Measurements from ENCODE around the gene CYP26B1. TPM values are rescaled to one million over a fixed set of nuclear protein-coding genes. Genes with fewer than 3 reads are reported as not detected.

Gene CYP26B1
- total RNA-seq, 4 donors from 2014 or later = 1.5 to 5.2 (median 2.4) TPM; not detected in 1

- intact Hi-C loops (cut with DNase I; ENCODE audit: low total_unique reads) = no loop called here
- no peak for DNase-seq
- Histone ChIP-seq H3K36me3 (no peaks in the 10 kb centered on the region), H3K4me1 (no peaks in the 10 kb centered on the region), H3K27me3 (no peaks in the 10 kb centered on the region), H3K9me3 (no peaks in the 10 kb centered on the region), H3K4me3 (no peak overlapping the region), H3K27ac (no peak overlapping the region)
- no peak for TF ChIP-seq EP300 (IDR thresholded peaks at IDR 0.05; ENCODE audit: low read depth)
- TF ChIP-seq POLR2AphosphoS5 (IDR thresholded peaks at IDR 0.05) = no peak
- TF ChIP-seq POLR2A (IDR thresholded peaks at IDR 0.05) = no peak
- TF ChIP-seq CTCF (IDR thresholded peaks at IDR 0.05) = no peak
- in situ Hi-C loops (cut with MboI; ENCODE audit: low pct_ligation_motif_present in 1 of 4, low pct_unique_long_range_greater_than_20kb in 1 of 4, low sequenced_read_pairs in 3 of 4) = no loop called here
- 70% methylated on average over 2 of the region's 2 CpGs; no CpG with 5 or more reads in 1 of the 2 donors for WGBS, 2 donors (ENCODE audit: low coverage in 1 of 2)
Measured at GRCh38 chr2:72085513-72085912, 62.1 kb downstream of the CYP26B1 start.

GRCh38 chr2:72085036-72085435 lies 62.6 kb downstream of the CYP26B1 start:
- no peak for DNase-seq
- Histone ChIP-seq H3K27ac (no peak overlapping the region), H3K27me3 (no peaks in the 10 kb centered on the region), H3K4me3 (no peak overlapping the region), H3K9me3 (no peaks in the 10 kb centered on the region), H3K4me1 (no peaks in the 10 kb centered on the region), H3K36me3 (no peaks in the 10 kb centered on the region)
- intact Hi-C loops (cut with DNase I; ENCODE audit: low total_unique reads) = no loop called here
- no peak for TF ChIP-seq EP300 (IDR thresholded peaks at IDR 0.05; ENCODE audit: low read depth)
- no peak for TF ChIP-seq POLR2A (IDR thresholded peaks at IDR 0.05)
- no peak for TF ChIP-seq CTCF (IDR thresholded peaks at IDR 0.05)
- no peak for TF ChIP-seq POLR2AphosphoS5 (IDR thresholded peaks at IDR 0.05)
- 89% methylated on average over 10 of the region's 10 CpGs; no CpG with 5 or more reads in 1 of the 2 donors for WGBS, 2 donors (ENCODE audit: low coverage in 1 of 2)
- in situ Hi-C loops (cut with MboI; ENCODE audit: low pct_ligation_motif_present in 1 of 4, low pct_unique_long_range_greater_than_20kb in 1 of 4, low sequenced_read_pairs in 3 of 4) = no loop called here

- intact Hi-C loops (cut with DNase I; ENCODE audit: low total_unique reads) = no loop called here
- Histone ChIP-seq H3K9me3 (no peaks in the 10 kb centered on the region), H3K36me3 (no peaks in the 10 kb centered on the region), H3K27me3 (no peaks in the 10 kb centered on the region), H3K4me3 (no peak overlapping the region), H3K27ac (no peak overlapping the region), H3K4me1 (no peaks in the 10 kb centered on the region)
- 40 to 79% methylated on average over 1 to 6 of the region's 6 CpGs for WGBS, 2 donors (ENCODE audit: low coverage in 1 of 2)
- TF ChIP-seq EP300 (IDR thresholded peaks at IDR 0.05; ENCODE audit: low read depth) = no peak
- no peak for TF ChIP-seq POLR2A (IDR thresholded peaks at IDR 0.05)
- no peak for TF ChIP-seq POLR2AphosphoS5 (IDR thresholded peaks at IDR 0.05)
- no peak for TF ChIP-seq CTCF (IDR thresholded peaks at IDR 0.05)
- in situ Hi-C loops (cut with MboI; ENCODE audit: low pct_ligation_motif_present in 1 of 4, low pct_unique_long_range_greater_than_20kb in 1 of 4, low sequenced_read_pairs in 3 of 4) = no loop called here
- no peak for DNase-seq
Measured at GRCh38 chr2:72084584-72084976, 63.1 kb downstream of the CYP26B1 start.

GRCh38 chr2:72083751-72084583 lies 63.7 kb downstream of the CYP26B1 start:
- Histone ChIP-seq H3K9me3 (no peaks in the 10 kb centered on the region), H3K4me1 (no peaks in the 10 kb centered on the region), H3K36me3 (no peaks in the 10 kb centered on the region), H3K27ac (no peak overlapping the region), H3K4me3 (no peak overlapping the region), H3K27me3 (no peaks in the 10 kb centered on the region)
- in situ Hi-C loops (cut with MboI; ENCODE audit: low pct_ligation_motif_present in 1 of 4, low pct_unique_long_range_greater_than_20kb in 1 of 4, low sequenced_read_pairs in 3 of 4) (no loop called here), intact Hi-C loops (cut with DNase I; ENCODE audit: low total_unique reads) (no loop called here)
- WGBS, 2 donors (ENCODE audit: low coverage in 1 of 2) = 70% methylated on average over 24 of the region's 24 CpGs; no CpG with 5 or more reads in 1 of the 2 donors
- DNase-seq = no peak
- TF ChIP-seq CTCF (IDR thresholded peaks at IDR 0.05) = no peak
- TF ChIP-seq POLR2AphosphoS5 (IDR thresholded peaks at IDR 0.05) = no peak
- TF ChIP-seq POLR2A (IDR thresholded peaks at IDR 0.05) = no peak
- TF ChIP-seq EP300 (IDR thresholded peaks at IDR 0.05; ENCODE audit: low read depth) = no peak
